IMR-90 (cell line): ENCODE measurements around the gene PANK3. TPM values are rescaled to one million over a fixed set of nuclear protein-coding genes. Genes with fewer than 3 reads are reported as not detected.

Experiments
- ATAC-seq: fragments of 200-7000 bp; cut with Tn5 transposase; 2 replicates; pipeline ENCODE4 v1.9.1; 2020; ENCODE audit warnings: low read depth, mild to moderate bottlenecking, moderate library complexity
- BruUV-seq: library from RNA; stranded (reverse); fragments of 400-500 nt; replicated peaks from 2 replicates; lab custom pipeline; 2021; lab: Mats Ljungman, UMichigan
- CTCF ChIA-PET: fragments of 300-600 bp; formaldehyde crosslinking; extraction: SDS; loops from one replicate; lab custom pipeline; 2021; ENCODE audit warnings: antibody characterized with exemption; lab: Yijun Ruan, JAX
- POLR2A ChIA-PET: fragments of 300-600 bp; sonication (Branson Sonifier 250); formaldehyde crosslinking; loops from one replicate; lab custom pipeline; 2022; ENCODE audit warnings: antibody characterized with exemption; ENCODE audit not compliant: unreplicated experiment; lab: Charles Lee
- DNase-seq: peaks from one replicate; pipeline ENCODE4 v3.0.0; 2013
- H2AFZ ChIP-seq: replicated peaks from 2 replicates; pipeline ENCODE3; 2013; ENCODE audit warnings: low read length, mild to moderate bottlenecking; ENCODE audit not compliant: poor library complexity
- H2AK5ac ChIP-seq: 2 replicates; pipeline ENCODE4 v1.6.1; 2013; ENCODE audit warnings: low read depth, low read length, inconsistent platforms
- H2AK9ac ChIP-seq: replicated peaks from 2 replicates; pipeline ENCODE3; 2013; ENCODE audit warnings: mild to moderate bottlenecking, low read depth, low read length, moderate library complexity; ENCODE audit not compliant: poor library complexity
- H2BK120ac ChIP-seq: 2 replicates; pipeline ENCODE4 v1.6.1; 2013; ENCODE audit warnings: low read depth, low read length, inconsistent platforms
- H2BK15ac ChIP-seq: 3 replicates; pipeline ENCODE4 v1.6.1; 2013; ENCODE audit warnings: low read depth, low read length, inconsistent platforms
- H2BK20ac ChIP-seq: 2 replicates; pipeline ENCODE4 v1.6.1; 2013; ENCODE audit warnings: low read depth, mild to moderate bottlenecking, inconsistent platforms, low read length, moderate library complexity
- H2BK5ac ChIP-seq: 2 replicates; pipeline ENCODE4 v1.6.1; 2013; ENCODE audit warnings: mild to moderate bottlenecking, low read depth, low read length, inconsistent platforms; ENCODE audit not compliant: poor library complexity, severe bottlenecking
- H3K14ac ChIP-seq: replicated peaks from 2 replicates; pipeline ENCODE4 v1.6.1; 2013; ENCODE audit warnings: low read depth, low read length, inconsistent platforms
- H3K18ac ChIP-seq: 2 replicates; pipeline ENCODE4 v1.6.1; 2013; ENCODE audit warnings: low read depth, low read length, control low read depth
- H3K23ac ChIP-seq: 2 replicates; pipeline ENCODE4 v1.6.1; 2013; ENCODE audit warnings: low read depth, low read length, inconsistent platforms
- H3K27ac ChIP-seq: 2 replicates; pipeline ENCODE4 v1.5.1; 2013; ENCODE audit warnings: mild to moderate bottlenecking, control low read depth, low read length; ENCODE audit not compliant: insufficient read depth
- H3K27me3 ChIP-seq: 2 replicates; pipeline ENCODE4 v1.6.1; 2013; ENCODE audit warnings: low read length; ENCODE audit not compliant: control insufficient read depth, insufficient read depth
- H3K36me3 ChIP-seq: 2 replicates; pipeline ENCODE4 v1.6.1; 2013; ENCODE audit warnings: low read length, mixed read lengths; ENCODE audit not compliant: control insufficient read depth, insufficient read depth
- H3K4ac ChIP-seq: 2 replicates; pipeline ENCODE4 v1.6.1; 2013; ENCODE audit warnings: low read depth, low read length, inconsistent platforms
- H3K4me1 ChIP-seq: 2 replicates; pipeline ENCODE4 v1.6.1; 2013; ENCODE audit warnings: low read length, mixed read lengths; ENCODE audit not compliant: control insufficient read depth, insufficient read depth
- H3K4me2 ChIP-seq: 2 replicates; pipeline ENCODE4 v1.6.1; 2013; ENCODE audit warnings: low read depth, mild to moderate bottlenecking, control low read depth, low read length, moderate library complexity
- H3K4me3 ChIP-seq: 2 replicates; pipeline ENCODE4 v1.5.1; 2013; ENCODE audit warnings: low read depth, mild to moderate bottlenecking, control low read depth, low read length, moderate library complexity; ENCODE audit not compliant: insufficient read depth
- H3K56ac ChIP-seq: 2 replicates; pipeline ENCODE4 v1.6.1; 2013; ENCODE audit warnings: low read length, inconsistent platforms; ENCODE audit not compliant: insufficient read depth; ENCODE audit errors: extremely low read depth
- H3K79me1 ChIP-seq, 2 experiments: 2 replicates each; pipeline ENCODE4 v1.6.1; 2013; ENCODE audit warnings: low read length in 2 of 2, inconsistent platforms in 1 of 2, low read depth in 1 of 2
- H3K9ac ChIP-seq: 2 replicates; pipeline ENCODE4 v1.6.1; 2013; ENCODE audit warnings: low read depth, low read length, control low read depth
- H3K9me1 ChIP-seq: 2 replicates; pipeline ENCODE4 v1.6.1; 2013; ENCODE audit warnings: low read length, inconsistent platforms; ENCODE audit not compliant: insufficient read depth
- H3K9me3 ChIP-seq: 2 replicates; pipeline ENCODE4 v1.6.1; 2013; ENCODE audit warnings: low read length; ENCODE audit not compliant: control insufficient read depth, insufficient read depth
- H4K20me1 ChIP-seq: 2 replicates; pipeline ENCODE4 v1.6.1; 2013; ENCODE audit warnings: low read length, inconsistent platforms; ENCODE audit not compliant: insufficient read depth
- H4K5ac ChIP-seq: 2 replicates; pipeline ENCODE4 v1.6.1; 2013; ENCODE audit warnings: mild to moderate bottlenecking, low read depth, low read length, control low read depth
- H4K8ac ChIP-seq, 2 experiments: 2 replicates each; pipeline ENCODE4 v1.6.1; 2013; ENCODE audit warnings: low read depth in 2 of 2, low read length in 2 of 2, control low read depth in 1 of 2, inconsistent platforms in 1 of 2
- H4K91ac ChIP-seq: 2 replicates; pipeline ENCODE4 v1.6.1; 2013; ENCODE audit warnings: low read depth, low read length, inconsistent platforms; ENCODE audit not compliant: insufficient read depth
- BHLHE40 ChIP-seq: fragments of 150-350 bp; IDR thresholded peaks from 2 replicates; pipeline ENCODE4 v1.6.1; 2016; ENCODE audit warnings: mild to moderate bottlenecking, low read depth, low read length
- CEBPB ChIP-seq: IDR thresholded peaks from 2 replicates; pipeline ENCODE4 v1.6.1; 2012; ENCODE audit warnings: low read depth, low read length, improper control_type of control experiment
- CHD1 ChIP-seq: IDR thresholded peaks from 2 replicates; pipeline ENCODE4 v1.6.1; 2012; ENCODE audit warnings: low read depth, low read length, improper control_type of control experiment
- MAFK ChIP-seq: IDR thresholded peaks from 2 replicates; pipeline ENCODE4 v1.6.1; 2012; ENCODE audit warnings: low read depth, low read length, improper control_type of control experiment
- MAZ ChIP-seq: IDR thresholded peaks from 2 replicates; pipeline ENCODE4 v1.6.1; 2012; ENCODE audit warnings: low read depth, mild to moderate bottlenecking, low read length, improper control_type of control experiment, moderate library complexity, borderline replicate concordance
- MXI1 ChIP-seq: IDR thresholded peaks from 2 replicates; pipeline ENCODE4 v1.6.1; 2012; ENCODE audit warnings: low read depth, mild to moderate bottlenecking, low read length, moderate library complexity, borderline replicate concordance
- NFE2L2 ChIP-seq: fragments of 150-350 bp; IDR thresholded peaks from 2 replicates; pipeline ENCODE4 v1.6.1; 2016; ENCODE audit warnings: low read depth, mild to moderate bottlenecking, low read length
- RAD21 ChIP-seq: IDR thresholded peaks from 2 replicates; pipeline ENCODE4 v1.6.1; 2012; ENCODE audit warnings: low read length, improper control_type of control experiment
- RCOR1 ChIP-seq: IDR thresholded peaks from 2 replicates; pipeline ENCODE4 v1.6.1; 2012; ENCODE audit warnings: mild to moderate bottlenecking, low read length, improper control_type of control experiment; ENCODE audit not compliant: insufficient replicate concordance
- RFX5 ChIP-seq: IDR thresholded peaks from 2 replicates; pipeline ENCODE4 v1.8.0; 2012; ENCODE audit warnings: low read depth, mild to moderate bottlenecking, low read length, moderate library complexity
- SMC3 ChIP-seq: fragments of 150-350 bp; IDR thresholded peaks from 2 replicates; pipeline ENCODE4 v1.6.1; 2016; ENCODE audit warnings: low read depth, mild to moderate bottlenecking, antibody characterized with exemption, low read length, moderate library complexity
- USF2 ChIP-seq: fragments of 150-350 bp; IDR thresholded peaks from 2 replicates; pipeline ENCODE4 v1.6.1; 2017; ENCODE audit warnings: mild to moderate bottlenecking, antibody characterized with exemption, low read length, low read depth
- WGBS, 2 experiments: methylation state at CpG; one replicate each; pipeline versions ENCODE4 v1.1.5 to v1.1.7; 2013; ENCODE audit warnings: missing lambda C conversion rate in 2 of 2; ENCODE audit not compliant: insufficient read length in 1 of 2; ENCODE audit errors: extremely low coverage in 2 of 2; 5-methylcytosine and 5-hydroxymethylcytosine counted together
- dilution Hi-C: fragments of 300-500 bp; cut with HindIII; formaldehyde crosslinking; loops from one replicate; pipeline ENCODE4 v1.14.3; 2018; ENCODE audit warnings: low sequenced_read_pairs; ENCODE audit not compliant: unreplicated experiment
- in situ Hi-C: fragments of 300-500 bp; cut with MboI; formaldehyde crosslinking; loops from 3 replicates; pipeline ENCODE4 v1.14.3; 2019; ENCODE audit warnings: low sequenced_read_pairs, inconsistent platforms, mixed read lengths
- intact Hi-C: fragments of 100-400 bp; cut with micrococcal nuclease; formaldehyde crosslinking; loops from 2 replicates; pipeline ENCODE4 v1.10.0; 2022
- polyA plus RNA-seq, 3 experiments: library from polyadenylated mRNA; depleted of rRNA; stranded (reverse); fragments of >200 nt; gene quantifications; 2 replicates each; pipeline ENCODE4 v1.2.3, GENCODE V29; 2012; ENCODE audit warnings: low replicate concordance in 1 of 3
- total RNA-seq: library from RNA; depleted of rRNA; stranded (reverse); fragments of >200 nt; gene quantifications from 2 replicates; pipeline ENCODE4 v1.2.3, GENCODE V29; 2012
- TF ChIP-seq, protein P1 (sequence below): fragments of 150-350 bp; IDR thresholded peaks from 2 replicates; pipeline ENCODE4 v1.6.1; 2016; ENCODE audit warnings: low read depth, mild to moderate bottlenecking, low read length, moderate library complexity, borderline replicate concordance
- TF ChIP-seq, protein P2 (sequence below): conservative IDR thresholded peaks from 2 replicates; pipeline ENCODE4 v1.5.1; 2012; ENCODE audit warnings: mild to moderate bottlenecking, low read depth, low read length, improper control_type of control experiment

The PANK3 gene
- total and polyA plus RNA-seq, 2 of the 4 experiments (the other 2 are of a cell fraction): 6.9 to 21.0 TPM

DNA sequence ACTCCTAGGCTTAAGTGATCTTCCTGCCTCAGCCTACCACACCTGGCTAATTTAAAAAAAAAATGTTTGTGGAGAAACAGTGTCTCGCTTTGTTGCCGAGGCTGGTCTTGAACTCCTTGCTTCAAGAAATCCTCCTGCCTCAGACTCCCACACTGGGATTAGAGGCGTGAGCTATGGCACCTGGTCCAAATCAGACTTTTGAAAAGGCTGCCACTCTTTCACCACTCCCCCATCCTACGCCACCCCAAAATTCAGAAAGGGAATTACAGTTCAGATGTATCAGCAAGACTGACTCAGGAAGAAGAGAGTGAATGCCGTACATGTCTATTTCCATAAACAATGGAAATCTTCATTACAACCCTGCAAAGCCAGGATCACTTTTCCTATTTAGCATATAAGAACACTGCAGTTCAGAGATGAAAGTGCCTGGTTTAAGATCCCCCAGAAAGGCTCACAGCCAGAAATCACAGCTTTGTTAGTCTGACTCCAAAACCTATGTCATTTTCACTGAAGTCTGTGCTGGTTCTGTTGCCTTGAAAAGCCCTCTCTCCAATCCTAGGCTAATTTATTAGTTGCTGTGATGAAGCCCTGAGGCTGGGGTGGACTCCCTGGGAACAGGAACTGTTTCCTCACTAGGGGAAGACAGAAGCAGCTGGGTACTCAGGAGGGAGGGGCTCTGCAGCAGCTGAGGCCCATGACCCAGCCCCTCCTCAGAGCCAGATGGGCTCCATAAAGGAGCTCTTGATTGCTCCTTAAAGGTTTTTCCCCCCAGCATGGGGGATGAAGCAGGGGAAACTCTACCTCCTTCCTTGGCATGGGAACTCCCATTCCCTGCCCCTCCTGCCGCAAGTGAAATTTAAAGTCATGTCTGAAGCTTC lies 46.9 kb downstream of the PANK3 start:
- Histone ChIP-seq H2BK5ac (no peak overlapping the region), H3K9me3 (peaks cover 8% of the 10 kb centered on the region), H3K9me1 (0 out of 2 replicates have a peak, but pooled peaks cover 3% of the 10 kb centered on the region), H3K36me3 (no peaks in the 10 kb centered on the region), H3K23ac (no peak overlapping the region), H2BK20ac (no peak overlapping the region), H3K14ac (no peak overlapping the region), H3K27ac (no peak overlapping the region), H3K9ac (no peak overlapping the region), H2BK15ac (no peak overlapping the region), H2AK9ac (no peak overlapping the region), H3K4me1 (peaks cover 2% of the 10 kb centered on the region; the same call in 1 of the 2 replicates), H2AFZ (no peak overlapping the region), H4K8ac (no peak overlapping the region), H3K18ac (no peak overlapping the region), H3K4ac (no peak overlapping the region), H3K4me3 (no peak overlapping the region), H2BK120ac (no peak overlapping the region), H3K79me1 (no peaks in the 10 kb centered on the region), H3K27me3 (peaks cover 33% of the 10 kb centered on the region), H4K20me1 (no peaks in the 10 kb centered on the region), H2AK5ac (no peak overlapping the region), H4K5ac (no peak overlapping the region), H3K4me2 (no peak overlapping the region), H4K91ac (no peak overlapping the region), H3K56ac (no peak overlapping the region)
- BruUV-seq: no TSS peak
- intact Hi-C loops (no loop called here), dilution Hi-C loops (no loop called here), in situ Hi-C loops (no loop called here)
- ChIA-PET CTCF (no interaction called here), POLR2A (no interaction called here)
- DNase-seq: no peak
- no peak for ATAC-seq
- 67% methylated on average over 1 of the region's 6 CpGs; no CpG with 5 or more reads in 1 of the 2 experiments for WGBS, 2 experiments
- no peak for TF ChIP-seq BHLHE40
- TF ChIP-seq MAFK: no peak
- TF ChIP-seq, protein P1, sequence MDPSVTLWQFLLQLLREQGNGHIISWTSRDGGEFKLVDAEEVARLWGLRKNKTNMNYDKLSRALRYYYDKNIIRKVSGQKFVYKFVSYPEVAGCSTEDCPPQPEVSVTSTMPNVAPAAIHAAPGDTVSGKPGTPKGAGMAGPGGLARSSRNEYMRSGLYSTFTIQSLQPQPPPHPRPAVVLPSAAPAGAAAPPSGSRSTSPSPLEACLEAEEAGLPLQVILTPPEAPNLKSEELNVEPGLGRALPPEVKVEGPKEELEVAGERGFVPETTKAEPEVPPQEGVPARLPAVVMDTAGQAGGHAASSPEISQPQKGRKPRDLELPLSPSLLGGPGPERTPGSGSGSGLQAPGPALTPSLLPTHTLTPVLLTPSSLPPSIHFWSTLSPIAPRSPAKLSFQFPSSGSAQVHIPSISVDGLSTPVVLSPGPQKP: no peak
- no peak for TF ChIP-seq RFX5
- no peak for TF ChIP-seq CHD1
- no peak for TF ChIP-seq MXI1
- no peak for TF ChIP-seq RCOR1
- no peak for TF ChIP-seq USF2
- no peak for TF ChIP-seq SMC3
- no peak for TF ChIP-seq CEBPB
- no peak for TF ChIP-seq NFE2L2
- no peak for TF ChIP-seq RAD21
- TF ChIP-seq MAZ: no peak
- TF ChIP-seq, protein P2, sequence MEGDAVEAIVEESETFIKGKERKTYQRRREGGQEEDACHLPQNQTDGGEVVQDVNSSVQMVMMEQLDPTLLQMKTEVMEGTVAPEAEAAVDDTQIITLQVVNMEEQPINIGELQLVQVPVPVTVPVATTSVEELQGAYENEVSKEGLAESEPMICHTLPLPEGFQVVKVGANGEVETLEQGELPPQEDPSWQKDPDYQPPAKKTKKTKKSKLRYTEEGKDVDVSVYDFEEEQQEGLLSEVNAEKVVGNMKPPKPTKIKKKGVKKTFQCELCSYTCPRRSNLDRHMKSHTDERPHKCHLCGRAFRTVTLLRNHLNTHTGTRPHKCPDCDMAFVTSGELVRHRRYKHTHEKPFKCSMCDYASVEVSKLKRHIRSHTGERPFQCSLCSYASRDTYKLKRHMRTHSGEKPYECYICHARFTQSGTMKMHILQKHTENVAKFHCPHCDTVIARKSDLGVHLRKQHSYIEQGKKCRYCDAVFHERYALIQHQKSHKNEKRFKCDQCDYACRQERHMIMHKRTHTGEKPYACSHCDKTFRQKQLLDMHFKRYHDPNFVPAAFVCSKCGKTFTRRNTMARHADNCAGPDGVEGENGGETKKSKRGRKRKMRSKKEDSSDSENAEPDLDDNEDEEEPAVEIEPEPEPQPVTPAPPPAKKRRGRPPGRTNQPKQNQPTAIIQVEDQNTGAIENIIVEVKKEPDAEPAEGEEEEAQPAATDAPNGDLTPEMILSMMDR: no peak
